ENCODE results near the gene VILL. TPM values are rescaled to one million over a fixed set of nuclear protein-coding genes. Genes with fewer than 3 reads are reported as not detected.

Gene VILL
- polyA plus RNA-seq, 1 of the 3 experiments (the other 2 are of a cell fraction): 8.8 TPM

- no peak overlapping the region for H3K4me2 ChIP-seq
- no peak for DNase-seq
- no peak overlapping the region for H3K9ac ChIP-seq
- no peak for TF ChIP-seq EP300 (IDR thresholded peaks at IDR 0.05; ENCODE audit: borderline replicate concordance in 1 of 2, low read depth in 1 of 2, low read length in 1 of 2)
- no peak for TF ChIP-seq USF2 (IDR thresholded peaks at IDR 0.05; ENCODE audit: borderline replicate concordance, low read depth, low read length)
- no peak for TF ChIP-seq RAD21 (IDR thresholded peaks at IDR 0.05; ENCODE audit: low read length)
- TF ChIP-seq MEF2A (IDR thresholded peaks at IDR 0.05; ENCODE audit: borderline replicate concordance, low read depth): no peak
- no peak for TF ChIP-seq GATA2 (CRISPR knock-in tag; IDR thresholded peaks at IDR 0.05)
- no peak for TF ChIP-seq ELF1 (IDR thresholded peaks at IDR 0.05)
- no peak for TF ChIP-seq TAF1 (IDR thresholded peaks at IDR 0.05; ENCODE audit: borderline replicate concordance, low read depth, low read length)
- TF ChIP-seq IRF3 (IDR thresholded peaks at IDR 0.05; ENCODE audit: low read depth, low read length): no peak
- no peak for TF ChIP-seq USF1 (IDR thresholded peaks at IDR 0.05; ENCODE audit: borderline replicate concordance, low read depth)
- H3K27ac ChIP-seq (ENCODE audit: low read depth in 2 of 2, low read length in 1 of 2): no peak overlapping the region
- peaks cover 4% of the 10 kb centered on the region for H3F3A ChIP-seq (replicated peaks; ENCODE audit: insufficient read depth)
- ChIA-PET CTCF (interaction anchor here (1.3 to 1.5 kb wide), 3 partner anchors 9 to 23 kb away, joined by 3 to 5 read pairs (median 3); no protein-coding TSS in a partner anchor), POLR2A (no interaction called here)
- no peak overlapping the region for H2AFZ ChIP-seq (ENCODE audit: low read depth)
- peaks cover 0 to 8% of the 10 kb centered on the region in 2 experiments; a peak in 2 of 4 replicates for H3K4me1 ChIP-seq (ENCODE audit: control insufficient read depth in 1 of 2, insufficient read depth in 2 of 2, low read depth in 1 of 2, low read length in 1 of 2)
- 92% methylated on average over 2 of the region's 7 CpGs for WGBS (ENCODE audit: low lambda C conversion rate)
- no peaks in the 10 kb centered on the region for H3K36me3 ChIP-seq (replicated peaks in 1 of 2; ENCODE audit: control insufficient read depth in 1 of 2, insufficient read depth in 2 of 2, low read length in 1 of 2)
- H3K79me2 ChIP-seq (ENCODE audit: insufficient read depth): no peaks in the 10 kb centered on the region
- no peaks in the 10 kb centered on the region for H3K27me3 ChIP-seq (ENCODE audit: insufficient read depth)
- no peaks in the 10 kb centered on the region for H3K9me2 ChIP-seq
- no peak overlapping the region for H3K4me3 ChIP-seq (ENCODE audit: low read depth in 2 of 2, low read length in 1 of 2)
- H4K20me1 ChIP-seq (ENCODE audit: insufficient read depth): no peaks in the 10 kb centered on the region
- no peaks in the 10 kb centered on the region for H3K9me3 ChIP-seq
Measured at GRCh38 chr3:37991823-37992222, 1.2 kb downstream of the VILL start.

GRCh38 chr3:37992271-37993066 lies 1.9 kb downstream of the VILL start:
- H3K27ac ChIP-seq (ENCODE audit: low read depth in 2 of 2, low read length in 1 of 2): no peak overlapping the region
- no peaks in the 10 kb centered on the region for H3K9me2 ChIP-seq
- H2AFZ ChIP-seq (ENCODE audit: low read depth): no peak overlapping the region
- H3F3A ChIP-seq (replicated peaks; ENCODE audit: insufficient read depth): peaks cover 4% of the 10 kb centered on the region
- H3K9ac ChIP-seq: no peak overlapping the region
- TF ChIP-seq POLR2AphosphoS5 (IDR thresholded peaks at IDR 0.05; ENCODE audit: low read depth, low read length) (no peak), ELF1 (IDR thresholded peaks at IDR 0.05) (no peak), SMC3 (IDR thresholded peaks at IDR 0.05; ENCODE audit: low read depth, low read length) (no peak), RFX5 (IDR thresholded peaks at IDR 0.05; ENCODE audit: low read length) (no peak), USF1 (IDR thresholded peaks at IDR 0.05; ENCODE audit: borderline replicate concordance, low read depth) (no peak), CHD2 (IDR thresholded peaks at IDR 0.05; ENCODE audit: low read length, partially characterized antibody) (no peak), NRF1 (IDR thresholded peaks at IDR 0.05; ENCODE audit: low read depth, low read length) (no peak)
- no peak for DNase-seq
- H3K9me3 ChIP-seq: no peaks in the 10 kb centered on the region
- no peaks in the 10 kb centered on the region for H3K27me3 ChIP-seq (ENCODE audit: insufficient read depth)
- 84% methylated on average over 5 of the region's 9 CpGs for WGBS (ENCODE audit: low lambda C conversion rate)
- H3K4me3 ChIP-seq (ENCODE audit: low read depth in 2 of 2, low read length in 1 of 2): no peak overlapping the region
- no peaks in the 10 kb centered on the region for H3K36me3 ChIP-seq (replicated peaks in 1 of 2; ENCODE audit: control insufficient read depth in 1 of 2, insufficient read depth in 2 of 2, low read length in 1 of 2)
- POLR2A ChIA-PET: no interaction called here
- CTCF ChIA-PET: interaction anchor here (1.3 to 1.5 kb wide), 3 partner anchors 10 to 24 kb away, joined by 3 to 5 read pairs (median 3); no protein-coding TSS in a partner anchor
- no peaks in the 10 kb centered on the region for H4K20me1 ChIP-seq (ENCODE audit: insufficient read depth)
- H3K4me2 ChIP-seq: no peak overlapping the region
- H3K4me1 ChIP-seq (ENCODE audit: control insufficient read depth in 1 of 2, insufficient read depth in 2 of 2, low read depth in 1 of 2, low read length in 1 of 2): peaks cover 0 to 8% of the 10 kb centered on the region in 2 experiments; a peak in 2 of 4 replicates
- no peaks in the 10 kb centered on the region for H3K79me2 ChIP-seq (ENCODE audit: insufficient read depth)

Measured in SK-N-SH (cell line).